NT2/D1 (cell line): ENCODE data around the gene ZFAND5.

ENCODE experiments used
- SUZ12 ChIP-seq: IDR thresholded peaks from 2 replicates; pipeline ENCODE4 v1.6.1; 2011; ENCODE audit not compliant: insufficient read length, insufficient read depth; ENCODE audit errors: extremely low read depth
- YY1 ChIP-seq: IDR thresholded peaks from 2 replicates; pipeline ENCODE4 v1.6.1; 2011; ENCODE audit not compliant: insufficient read length, insufficient read depth
- ZNF274 ChIP-seq: IDR thresholded peaks from 2 replicates; pipeline ENCODE4 v1.6.1; 2011; ENCODE audit warnings: mild to moderate bottlenecking, low read depth, low read length

- TF ChIP-seq YY1, result no peak
- TF ChIP-seq ZNF274, result no peak
- TF ChIP-seq SUZ12, result no peak
Observed at GRCh38 chr9:72362680-72363139, 2.3 kb downstream of the ZFAND5 start.
